Endothelial cell of umbilical vein (primary cell): Measurements from ENCODE around the gene CORO1A.

Experiments used
- CTCF ChIP-seq, 2 donors: IDR thresholded peaks; 1 replicate in 1 of 2; 2 replicates in 1 of 2; pipeline ENCODE4 v1.5.1; 2011; ENCODE audit warnings: low read length in 2 of 2, mild to moderate bottlenecking in 2 of 2, moderate library complexity in 2 of 2, control low read depth in 1 of 2, inconsistent platforms in 1 of 2, low read depth in 1 of 2; ENCODE audit not compliant: insufficient read depth in 1 of 2; ENCODE audit errors: extremely low read depth in 1 of 2
- POLR2A ChIP-seq: IDR thresholded peaks from 2 replicates; pipeline ENCODE4 v1.6.1; 2012; ENCODE audit warnings: low read depth, mild to moderate bottlenecking, control low read depth, low read length
- POLR2AphosphoS5 ChIP-seq: IDR thresholded peaks from 2 replicates; pipeline ENCODE4 v1.6.1; 2012; ENCODE audit warnings: low read depth, mild to moderate bottlenecking, control low read depth, low read length, moderate library complexity; ENCODE audit not compliant: insufficient read depth

GRCh38 chr16:30139583-30140481 lies 43.6 kb upstream of the CORO1A start:
- no peak for TF ChIP-seq CTCF (IDR thresholded peaks at IDR 0.05; ENCODE audit: extremely low read depth in 1 of 2, insufficient read depth in 1 of 2, low read depth in 1 of 2, low read length in 2 of 2)
- TF ChIP-seq POLR2A = no peak
- TF ChIP-seq POLR2AphosphoS5 = no peak
